Neural cell (in vitro differentiated cells): ENCODE measurements around the gene GRIK3.

Experiments
- CTCF ChIP-seq: fragments of 450-650 bp; IDR thresholded peaks from 2 replicates; pipeline ENCODE4 v1.5.1; 2014; ENCODE audit warnings: antibody characterized with exemption, mild to moderate bottlenecking, moderate library complexity; ENCODE audit not compliant: poor library complexity, severe bottlenecking
- EZH2 ChIP-seq: fragments of 200-600, 300-800 bp; shearing (Covaris generic), sonication (generic); IDR thresholded peaks from 2 replicates; pipeline ENCODE4 v1.6.1; 2014; ENCODE audit warnings: antibody characterized with exemption, low read length, borderline replicate concordance, mild to moderate bottlenecking; ENCODE audit not compliant: insufficient read depth, poor library complexity, severe bottlenecking
- POLR2AphosphoS5 ChIP-seq: IDR thresholded peaks from 2 replicates; pipeline ENCODE4 v1.6.1; 2012
- REST ChIP-seq: IDR thresholded peaks from 2 replicates; pipeline ENCODE4 v1.6.1; 2012; ENCODE audit warnings: borderline replicate concordance
- TAF1 ChIP-seq: IDR thresholded peaks from 2 replicates; pipeline ENCODE4 v1.6.1; 2012; ENCODE audit warnings: low read depth

- TF ChIP-seq CTCF (no peak), REST (no peak), POLR2AphosphoS5 (no peak), EZH2 (no peak), TAF1 (no peak)
These were observed 44.6 kb upstream of the GRIK3 start for GRCh38 chr1:37078866-37079265.
